Measurements from ENCODE around the gene ZNF638.

- TF ChIP-seq CTCF (conservative IDR thresholded peaks at IDR 0.05 in 1 of 2, IDR thresholded peaks at IDR 0.05 in 1 of 2; ENCODE audit: extremely low read depth in 1 of 2, insufficient read depth in 1 of 2, low read depth in 1 of 2, low read length in 2 of 2): no peak
- no peak for TF ChIP-seq EZH2 (IDR thresholded peaks at IDR 0.05; ENCODE audit: borderline replicate concordance, low read length)
Measured at GRCh38 chr2:71454221-71455010, 122.8 kb downstream of the ZNF638 start.

Measured in mammary epithelial cell (primary cell).